ENCODE measurements around the gene RIN3. TPM values are rescaled to one million over a fixed set of nuclear protein-coding genes. Genes with fewer than 3 reads are reported as not detected.

Gene RIN3
- polyA plus RNA-seq, 3 donors = 42.8 to 144 (median 54.6) TPM

GRCh38 chr14:92515546-92516343, 2.2 kb downstream of the RIN3 start:
- Mint-ChIP-seq H3K27ac (peak overlapping the region; percentile 51 to 92 (median 88)), H3K4me1 (peaks cover 81% of the 10 kb centered on the region), H3K36me3 (peaks cover 53% of the 10 kb centered on the region in 2 donors), H3K27me3 (ENCODE audit: low read depth in 3 of 3) (peaks cover 7 to 20% (median 20%) of the 10 kb centered on the region in 3 donors), H3K4me3 (peak overlapping the region; percentile 86 to 89), H3K9me3 (peaks cover 0 to 2% (median 0%) of the 10 kb centered on the region in 7 donors)
- Histone ChIP-seq H4K20me1 (ENCODE audit: insufficient read depth, low read length) (peaks cover 55% of the 10 kb centered on the region), H3K9ac (ENCODE audit: insufficient read depth, low read length, poor library complexity, severe bottlenecking) (peak overlapping the region; percentile 96), H3K27ac (ENCODE audit: low read depth in 1 of 2, low read length in 2 of 2) (peak overlapping the region in 1 of 2 donors; percentile 95), H3K27me3 (ENCODE audit: control insufficient read depth in 2 of 2, insufficient read depth in 2 of 2, low read length in 2 of 2) (peaks cover 0 to 6% of the 10 kb centered on the region in 2 donors), H3K4me3 (replicated peaks in 1 of 3; ENCODE audit: low read depth in 2 of 3, low read length in 3 of 3) (peak overlapping the region; percentile 65 to 92 (median 91)), H3K9me3 (replicated peaks in 1 of 2; ENCODE audit: control insufficient read depth in 1 of 2, insufficient read depth in 1 of 2, low read length in 2 of 2) (no peaks in the 10 kb centered on the region), H3K4me2 (replicated peaks; ENCODE audit: extremely low read depth, low read length, poor library complexity, severe bottlenecking) (peak overlapping the region; percentile 90), H3K4me1 (ENCODE audit: control insufficient read depth in 1 of 2, insufficient read depth in 2 of 2, low read length in 2 of 2) (peaks cover 58 to 85% of the 10 kb centered on the region in 2 donors), H3K36me3 (replicated peaks in 1 of 2; ENCODE audit: control insufficient read depth in 1 of 2, insufficient read depth in 2 of 2, low read length in 2 of 2) (peaks cover 0 to 20% of the 10 kb centered on the region in 2 donors), H2AFZ (ENCODE audit: insufficient read depth, low read depth, low read length, poor library complexity, severe bottlenecking) (no peak overlapping the region), H3K79me2 (ENCODE audit: insufficient read depth, low read length) (peaks cover 81% of the 10 kb centered on the region)
- 87% methylated on average over 3 of the region's 5 CpGs for WGBS (ENCODE audit: insufficient coverage)
- peak in 2 of 3 donors; percentile 65 to 78 for DNase-seq
- TF ChIP-seq CTCF (IDR thresholded peaks at IDR 0.05) = no peak
- intact Hi-C loops (cut with micrococcal nuclease) = loop anchor here (2.0 to 10.0 kb wide), 3 partner anchors 15 to 139 kb away; no protein-coding TSS in a partner anchor

GRCh38 chr14:92516344-92516965, 2.9 kb downstream of the RIN3 start:
- H3K79me2 ChIP-seq (ENCODE audit: insufficient read depth, low read length) = peaks cover 88% of the 10 kb centered on the region
- intact Hi-C loops (cut with micrococcal nuclease) = loop anchor here (2.0 to 10.0 kb wide), 3 partner anchors 14 to 138 kb away; no protein-coding TSS in a partner anchor
- H3K4me3 Mint-ChIP-seq = peak overlapping the region; percentile 86 to 89

More at GRCh38 chr14:92516344-92516965, 2.9 kb downstream of the RIN3 start:
- Histone ChIP-seq H3K4me1 (ENCODE audit: control insufficient read depth in 1 of 2, insufficient read depth in 2 of 2, low read length in 2 of 2) (peaks cover 58 to 79% of the 10 kb centered on the region in 2 donors), H3K9me3 (replicated peaks in 1 of 2; ENCODE audit: control insufficient read depth in 1 of 2, insufficient read depth in 1 of 2, low read length in 2 of 2) (no peaks in the 10 kb centered on the region), H3K9ac (ENCODE audit: insufficient read depth, low read length, poor library complexity, severe bottlenecking) (no peak overlapping the region), H2AFZ (ENCODE audit: insufficient read depth, low read depth, low read length, poor library complexity, severe bottlenecking) (no peak overlapping the region), H4K20me1 (ENCODE audit: insufficient read depth, low read length) (peaks cover 62% of the 10 kb centered on the region), H3K36me3 (replicated peaks in 1 of 2; ENCODE audit: control insufficient read depth in 1 of 2, insufficient read depth in 2 of 2, low read length in 2 of 2) (peaks cover 2 to 28% of the 10 kb centered on the region in 2 donors), H3K4me2 (replicated peaks; ENCODE audit: extremely low read depth, low read length, poor library complexity, severe bottlenecking) (peak overlapping the region; percentile 90), H3K27ac (ENCODE audit: low read depth in 1 of 2, low read length in 2 of 2) (peak overlapping the region in 1 of 2 donors; percentile 95), H3K4me3 (replicated peaks in 1 of 3; ENCODE audit: low read depth in 2 of 3, low read length in 3 of 3) (peak overlapping the region in 1 of 3 experiments; percentile 92), H3K27me3 (ENCODE audit: control insufficient read depth in 2 of 2, insufficient read depth in 2 of 2, low read length in 2 of 2) (peaks cover 0 to 6% of the 10 kb centered on the region in 2 donors)
- peaks cover 5 to 16% (median 15%) of the 10 kb centered on the region in 3 donors for H3K27me3 Mint-ChIP-seq (ENCODE audit: low read depth in 3 of 3)
- H3K4me1 Mint-ChIP-seq = peaks cover 82% of the 10 kb centered on the region
- H3K36me3 Mint-ChIP-seq = peaks cover 53% of the 10 kb centered on the region in 2 donors
- WGBS (ENCODE audit: insufficient coverage) = no CpG with 5 or more reads among the region's 4 CpGs
- H3K27ac Mint-ChIP-seq = peak overlapping the region in 5 of 7 donors; percentile 63 to 92 (median 66)
- TF ChIP-seq CTCF (IDR thresholded peaks at IDR 0.05) = no peak
- DNase-seq = no peak
- peaks cover 0 to 4% (median 0%) of the 10 kb centered on the region in 7 donors for H3K9me3 Mint-ChIP-seq
